ENCODE measurements around the gene ZNF850. TPM values are rescaled to one million over a fixed set of nuclear protein-coding genes. Genes with fewer than 3 reads are reported as not detected.
"Not testable (repeated sequence)": the region's sequence is repeated elsewhere in the genome, so short reads cannot be mapped to it uniquely, and the experiment has no call there.

Gene ZNF850
- total RNA-seq (10.8 TPM), polyA plus RNA-seq (1.0 TPM)

DNA sequence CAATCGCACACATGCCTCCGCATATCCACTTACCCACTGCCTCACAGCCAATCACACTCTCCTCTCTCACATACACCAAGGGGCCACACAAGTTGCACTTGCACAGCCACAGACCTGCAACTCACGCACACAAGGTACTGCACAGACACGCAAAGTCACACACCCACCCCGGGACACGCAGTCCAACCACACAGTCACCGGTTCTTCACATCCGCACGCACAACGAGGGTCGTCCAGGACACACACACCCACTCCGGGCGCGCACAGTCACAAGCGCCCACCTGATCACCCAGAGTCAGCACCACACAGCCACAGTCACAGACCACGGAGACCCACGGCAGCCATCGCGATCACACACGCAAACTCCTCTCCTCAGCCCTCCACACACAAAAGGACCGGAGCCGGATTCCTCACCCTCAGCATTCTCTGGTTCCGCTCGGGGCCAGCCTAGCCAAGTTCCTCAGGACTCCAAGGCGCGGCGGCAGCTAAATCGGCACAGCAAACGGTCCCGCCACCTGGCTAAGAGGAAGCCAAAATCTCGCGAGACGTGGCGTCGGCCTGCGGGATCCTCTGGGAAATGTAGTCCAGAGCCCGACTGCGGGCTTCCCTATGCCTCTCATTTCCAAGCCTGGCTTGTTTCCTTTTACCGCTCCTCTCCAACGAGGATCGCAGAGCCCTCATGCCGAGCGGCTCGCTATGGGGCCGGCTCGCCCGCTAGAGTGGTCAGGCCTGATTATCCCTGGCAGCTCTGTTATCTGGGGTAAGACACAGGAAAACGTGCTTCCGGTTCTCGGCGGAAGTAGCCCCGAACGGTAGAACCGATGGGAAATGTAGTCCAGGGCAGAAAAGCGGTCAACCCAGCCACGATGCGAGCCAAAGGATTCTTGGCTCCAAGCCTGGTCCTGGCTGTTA lies at the start of gene ZNF850:
Gene ZNF850 (minus strand): TSS at position 497 of the 912 bp plus-strand sequence. CDS start 10,201 bp downstream, outside the sequence.
- H3K36me3 ChIP-seq (ENCODE audit: insufficient read depth): no peaks in the 10 kb centered on the region
- DNase-seq (ENCODE audit: extremely low spot score): peak; percentile 87
- WGBS: under 1% methylated on average over 57 of the region's 57 CpGs
- H3K4me1 ChIP-seq (ENCODE audit: insufficient read depth): no peaks in the 10 kb centered on the region
- H3K4me3 ChIP-seq (ENCODE audit: low read depth, low read length): peak within 1 kb of the TSS; percentile 58
- H3K27ac ChIP-seq (ENCODE audit: low read depth): peak within 1 kb of the TSS; percentile 57

DNA sequence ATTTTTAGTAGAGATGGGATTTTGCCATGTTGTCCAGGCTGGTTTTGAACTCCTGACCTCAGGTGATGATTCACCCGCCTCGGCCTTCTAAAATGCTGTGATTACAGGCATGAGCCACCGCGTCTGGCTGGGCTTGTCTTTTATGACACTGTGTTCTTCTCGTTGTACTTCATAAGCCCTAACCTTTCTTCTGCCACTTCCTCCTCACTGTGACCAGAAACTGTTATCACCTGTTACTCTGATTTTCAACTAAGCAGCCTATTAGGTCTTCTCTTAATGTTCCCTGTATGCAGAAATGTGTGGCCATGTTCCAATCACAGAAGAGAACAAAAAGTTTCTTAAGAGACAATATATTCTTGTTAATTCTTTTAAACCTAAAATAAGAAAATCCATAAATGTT lies 49.2 kb upstream of the ZNF850 start:
- H3K4me3 ChIP-seq (ENCODE audit: low read depth, low read length): no peak overlapping the region
- no peak overlapping the region for H3K27ac ChIP-seq (ENCODE audit: low read depth)
- no peaks in the 10 kb centered on the region for H3K4me1 ChIP-seq (ENCODE audit: insufficient read depth)
- WGBS: 96% methylated on average over 5 of the region's 5 CpGs
- DNase-seq (ENCODE audit: extremely low spot score): no peak
- H3K36me3 ChIP-seq (ENCODE audit: insufficient read depth): peaks cover 29% of the 10 kb centered on the region

DNA sequence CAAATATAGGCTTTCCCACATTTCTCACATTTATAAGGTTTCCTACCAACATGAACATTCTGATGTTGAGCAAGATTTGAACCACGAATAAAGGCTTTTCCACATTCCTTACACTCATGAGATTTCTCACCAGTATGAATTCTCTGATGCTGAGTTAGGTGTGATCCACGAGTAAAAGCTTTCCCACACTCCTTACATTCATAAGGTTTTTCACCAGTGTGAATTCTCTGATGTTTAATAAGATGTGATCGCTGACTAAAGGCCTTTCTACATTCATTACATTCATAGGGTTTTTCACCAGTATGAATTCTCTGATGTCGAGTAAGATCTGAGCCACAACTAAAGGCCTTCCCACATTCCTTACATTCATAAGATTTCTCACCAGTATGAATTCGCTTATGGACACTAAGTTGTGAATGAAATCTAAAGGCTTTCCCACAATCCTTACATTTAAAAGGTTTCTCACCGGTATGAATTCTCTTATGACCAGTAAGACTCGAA lies 46.6 kb upstream of the ZNF850 start:
- Histone ChIP-seq H3K36me3 (ENCODE audit: insufficient read depth) (peaks cover 23% of the 10 kb centered on the region), H3K4me3 (ENCODE audit: low read depth, low read length) (no peak overlapping the region), H3K27ac (ENCODE audit: low read depth) (no peak overlapping the region), H3K4me1 (ENCODE audit: insufficient read depth) (no peaks in the 10 kb centered on the region)
- 98% methylated on average over 7 of the region's 7 CpGs for WGBS
- DNase-seq (ENCODE audit: extremely low spot score): no peak

DNA sequence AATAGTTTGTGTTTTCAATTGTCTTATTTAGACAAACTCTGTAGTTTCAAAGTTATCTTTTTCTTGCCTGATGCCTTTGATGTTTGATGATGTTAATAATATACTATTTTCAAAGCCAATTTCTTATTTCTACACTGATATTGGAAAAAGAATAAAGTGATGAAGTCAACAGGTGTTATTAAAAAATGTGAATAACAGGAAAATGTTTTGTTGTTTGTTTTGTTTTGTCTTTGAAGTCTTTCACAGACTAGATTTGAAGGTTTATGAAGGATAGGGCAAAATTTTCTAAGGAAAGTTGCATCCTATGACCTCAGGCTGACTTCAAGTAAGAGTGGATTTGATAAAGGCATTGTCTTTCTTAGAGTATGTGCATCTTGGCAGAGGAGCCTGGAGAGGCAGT lies 34.4 kb upstream of the ZNF850 start:
- Histone ChIP-seq H3K36me3 (ENCODE audit: insufficient read depth) (peaks cover 4% of the 10 kb centered on the region), H3K4me3 (ENCODE audit: low read depth, low read length) (no peak overlapping the region), H3K4me1 (ENCODE audit: insufficient read depth) (no peaks in the 10 kb centered on the region), H3K27ac (ENCODE audit: low read depth) (no peak overlapping the region)
- no peak for DNase-seq (ENCODE audit: extremely low spot score)

DNA sequence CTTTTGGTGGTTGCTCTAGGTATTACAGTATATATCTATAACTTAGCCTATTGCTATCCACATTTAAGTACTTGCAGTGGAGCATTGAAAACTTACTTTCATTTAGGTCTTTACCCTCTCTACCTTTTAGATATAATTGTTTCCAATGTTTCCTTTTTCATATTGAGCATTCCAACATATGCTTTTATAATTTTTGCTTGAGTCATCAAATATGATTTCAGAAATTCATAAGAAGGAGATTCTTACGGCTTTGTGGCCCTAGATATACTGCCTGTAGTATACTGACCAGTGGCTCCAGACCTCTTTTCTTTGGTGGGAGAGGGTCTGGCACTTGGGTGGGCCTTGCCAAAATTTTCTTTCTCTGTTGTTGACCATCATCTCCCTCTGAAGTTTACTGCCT lies 32.8 kb upstream of the ZNF850 start:
- Histone ChIP-seq H3K4me1 (ENCODE audit: insufficient read depth) (no peaks in the 10 kb centered on the region), H3K27ac (ENCODE audit: low read depth) (no peak overlapping the region), H3K4me3 (ENCODE audit: low read depth, low read length) (no peak overlapping the region), H3K36me3 (ENCODE audit: insufficient read depth) (peaks cover 4% of the 10 kb centered on the region)
- no peak for DNase-seq (ENCODE audit: extremely low spot score)
- WGBS: 93% methylated on average over 1 of the region's 1 CpG

DNA sequence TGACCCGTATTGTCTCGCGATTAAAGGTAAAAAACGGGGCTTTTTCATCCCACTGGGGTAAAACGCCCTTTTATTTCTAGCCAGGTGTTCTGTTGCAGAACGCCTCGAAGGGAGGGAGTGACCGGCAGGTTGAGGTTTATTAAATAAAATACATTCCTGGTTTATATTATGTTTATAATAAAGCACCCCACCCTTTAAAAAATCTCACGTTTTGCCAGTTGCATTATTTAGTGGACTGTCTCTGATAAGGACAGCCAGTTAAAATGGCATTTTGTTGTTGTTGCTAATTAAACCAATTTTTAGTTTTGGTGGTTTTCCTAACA lies 25.1 kb upstream of the ZNF850 start:
- WGBS: 1% methylated on average over 9 of the region's 9 CpGs
- DNase-seq (ENCODE audit: extremely low spot score): no peak
- H3K36me3 ChIP-seq (ENCODE audit: insufficient read depth): peaks cover 2% of the 10 kb centered on the region
- H3K4me1 ChIP-seq (ENCODE audit: insufficient read depth): no peaks in the 10 kb centered on the region
- no peak overlapping the region for H3K27ac ChIP-seq (ENCODE audit: low read depth)
- peak overlapping the region; percentile 76 for H3K4me3 ChIP-seq (ENCODE audit: low read depth, low read length)

DNA sequence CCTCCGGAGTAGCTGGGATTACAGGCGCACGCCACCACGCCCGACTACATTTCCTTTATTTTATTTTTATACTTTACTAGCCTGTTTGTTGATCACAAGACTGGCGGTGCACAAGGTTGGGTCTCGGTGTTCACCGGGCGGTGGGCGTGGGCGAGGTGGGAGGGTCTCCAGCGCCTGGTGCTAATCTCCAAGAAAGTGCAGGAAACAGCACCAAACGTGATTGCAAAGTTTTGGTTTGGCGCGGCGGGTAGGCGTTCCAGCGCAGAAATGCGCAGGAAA lies 24.0 kb upstream of the ZNF850 start:
- 12% methylated on average over 19 of the region's 19 CpGs for WGBS
- Histone ChIP-seq H3K4me1 (ENCODE audit: insufficient read depth) (no peaks in the 10 kb centered on the region), H3K27ac (ENCODE audit: low read depth) (no peak overlapping the region), H3K36me3 (ENCODE audit: insufficient read depth) (peaks cover 2% of the 10 kb centered on the region), H3K4me3 (ENCODE audit: low read depth, low read length) (peak overlapping the region; percentile 36)
- no peak for DNase-seq (ENCODE audit: extremely low spot score)

DNA sequence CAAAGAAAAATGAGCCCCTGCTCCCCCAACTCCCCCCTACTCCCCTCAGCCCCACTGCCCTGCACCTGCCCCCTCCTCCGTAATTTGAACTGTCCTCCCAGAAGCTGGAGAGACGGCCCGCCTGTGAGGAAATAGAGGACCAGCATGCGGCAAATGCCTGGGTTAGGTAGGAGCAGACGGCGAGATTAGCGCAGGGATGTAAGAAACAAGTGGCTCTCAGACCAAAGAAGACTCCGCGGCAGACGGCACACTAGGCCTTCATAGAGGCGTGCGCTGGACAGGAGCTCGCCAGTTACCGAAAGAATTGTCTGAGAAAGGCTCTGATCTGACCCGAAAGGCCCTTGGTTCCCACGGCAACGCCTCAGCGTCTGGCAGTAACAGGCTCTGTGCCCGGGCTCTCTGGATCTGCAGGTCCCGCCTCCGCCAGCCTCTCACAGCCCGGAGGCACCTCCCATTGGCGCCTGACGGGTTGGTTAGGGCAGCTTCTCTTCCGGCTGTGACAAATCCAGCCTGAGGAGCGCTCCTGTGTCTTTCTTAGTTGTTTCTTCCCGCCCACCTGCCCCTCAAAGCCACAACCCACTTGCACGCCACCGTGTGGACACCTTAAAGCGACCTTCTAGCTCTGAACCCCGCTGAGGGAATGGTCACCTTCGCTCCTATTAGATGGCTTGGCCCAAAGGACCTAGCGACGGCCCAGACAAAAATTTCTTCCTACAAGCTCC lies 19.0 kb upstream of the ZNF850 start:
- DNase-seq (ENCODE audit: extremely low spot score); H3K4me1 ChIP-seq (ENCODE audit: insufficient read depth); H3K27ac ChIP-seq (ENCODE audit: low read depth); H3K4me3 ChIP-seq (ENCODE audit: low read depth, low read length); H3K36me3 ChIP-seq (ENCODE audit: insufficient read depth): not testable (repeated sequence)
- 5% methylated on average over 33 of the region's 34 CpGs for WGBS

DNA sequence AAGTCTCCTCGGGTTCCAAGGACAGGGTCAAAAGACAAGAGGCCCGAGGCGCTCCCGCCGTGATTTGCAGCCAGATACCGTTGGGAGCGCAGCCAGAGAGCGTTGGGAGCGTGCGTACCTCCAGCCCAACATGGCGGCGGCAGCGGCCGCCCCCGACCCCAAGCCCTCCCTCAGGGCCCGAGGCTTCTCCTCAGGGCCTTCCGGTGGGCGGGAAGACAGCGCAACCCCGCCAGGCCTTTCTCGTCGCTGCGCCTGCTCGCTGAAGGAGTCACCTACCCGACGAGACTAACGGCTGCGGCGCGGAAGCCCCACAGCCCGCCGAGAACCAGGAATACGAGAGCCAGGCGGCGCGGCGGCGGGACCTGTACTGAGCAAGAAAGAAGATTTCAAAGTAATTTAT lies 3.2 kb upstream of the ZNF850 start:
- Histone ChIP-seq H3K4me1 (ENCODE audit: insufficient read depth) (no peaks in the 10 kb centered on the region), H3K36me3 (ENCODE audit: insufficient read depth) (no peaks in the 10 kb centered on the region), H3K27ac (ENCODE audit: low read depth) (no peak overlapping the region), H3K4me3 (ENCODE audit: low read depth, low read length) (peak overlapping the region; percentile 5)
- DNase-seq (ENCODE audit: extremely low spot score): no peak
- 9% methylated on average over 38 of the region's 38 CpGs for WGBS

DNA sequence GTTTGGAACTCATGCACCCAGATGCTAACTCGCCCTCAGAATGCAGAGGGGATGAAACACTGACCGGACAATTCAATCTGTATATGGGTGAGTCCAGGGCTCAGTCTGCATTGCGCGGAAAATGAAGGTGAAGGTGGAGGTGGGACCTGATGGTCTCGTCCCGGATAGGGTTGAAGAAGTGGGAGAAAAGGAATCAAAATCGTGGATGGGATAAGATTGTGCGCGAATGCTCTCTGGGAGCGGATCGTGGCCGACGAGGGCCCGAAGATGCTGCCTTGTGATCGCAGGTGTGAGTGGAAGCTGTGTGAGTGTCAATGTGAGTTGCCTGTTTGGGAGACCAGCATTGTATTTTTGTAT lies 594 bp upstream of the ZNF850 start:
- Histone ChIP-seq H3K4me1 (ENCODE audit: insufficient read depth) (no peaks in the 10 kb centered on the region), H3K4me3 (ENCODE audit: low read depth, low read length) (peak overlapping the region; percentile 58), H3K36me3 (ENCODE audit: insufficient read depth) (no peaks in the 10 kb centered on the region), H3K27ac (ENCODE audit: low read depth) (no peak overlapping the region)
- 1% methylated on average over 15 of the region's 15 CpGs for WGBS
- no peak for DNase-seq (ENCODE audit: extremely low spot score)

DNA sequence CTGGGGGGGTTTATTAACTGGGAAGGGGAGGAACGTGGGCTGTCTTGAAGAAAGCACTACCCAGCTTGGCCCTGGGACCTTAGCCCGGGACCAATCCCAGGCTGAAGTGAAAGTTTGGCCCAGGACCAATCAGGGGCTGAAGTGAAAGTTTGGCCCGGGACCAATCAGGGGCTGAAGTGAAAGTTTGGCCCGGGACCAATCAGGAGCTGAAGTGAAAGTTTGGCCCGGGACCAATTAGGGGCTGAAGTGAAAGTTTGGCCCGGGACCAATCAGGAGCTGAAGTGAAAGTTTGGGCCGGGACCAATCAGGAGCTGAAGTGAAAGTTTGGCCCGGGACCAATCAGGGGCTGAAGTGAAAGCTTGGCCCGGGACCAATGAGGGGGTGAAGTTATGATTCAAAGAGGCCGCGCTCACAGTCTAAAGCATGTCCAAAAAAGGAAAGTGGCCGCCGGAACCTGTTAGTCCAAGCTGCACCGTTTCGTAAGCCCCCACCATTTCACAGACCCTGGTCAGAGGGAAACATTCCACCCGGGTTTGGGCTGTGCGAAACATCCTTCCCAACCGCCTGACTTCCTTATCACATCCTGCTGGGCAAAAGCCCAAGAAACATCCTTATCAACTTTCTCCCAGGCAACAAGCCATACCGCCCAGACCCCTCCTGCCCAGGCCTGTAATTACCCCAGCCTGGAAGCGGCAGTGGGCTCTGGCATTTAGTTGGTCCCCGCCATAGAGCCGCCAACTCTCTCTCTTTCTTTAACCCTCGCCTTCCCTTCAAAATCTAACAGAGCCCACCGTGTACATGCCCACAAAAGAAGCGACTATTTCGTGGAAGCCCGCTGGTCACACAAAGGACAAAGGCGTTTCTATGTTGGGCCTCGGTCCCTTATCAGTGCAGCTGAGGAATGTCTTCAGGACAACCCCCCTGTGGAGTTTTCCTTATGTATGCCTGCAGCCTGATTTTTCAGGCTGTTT lies 1.1 kb downstream of the ZNF850 start:
- 2% methylated on average over 29 of the region's 29 CpGs for WGBS
- Histone ChIP-seq H3K27ac (ENCODE audit: low read depth) (peak overlapping the region; percentile 43), H3K36me3 (ENCODE audit: insufficient read depth) (no peaks in the 10 kb centered on the region), H3K4me3 (ENCODE audit: low read depth, low read length) (peak overlapping the region; percentile 58), H3K4me1 (ENCODE audit: insufficient read depth) (no peaks in the 10 kb centered on the region)
- peak; percentile 67 for DNase-seq (ENCODE audit: extremely low spot score)

DNA sequence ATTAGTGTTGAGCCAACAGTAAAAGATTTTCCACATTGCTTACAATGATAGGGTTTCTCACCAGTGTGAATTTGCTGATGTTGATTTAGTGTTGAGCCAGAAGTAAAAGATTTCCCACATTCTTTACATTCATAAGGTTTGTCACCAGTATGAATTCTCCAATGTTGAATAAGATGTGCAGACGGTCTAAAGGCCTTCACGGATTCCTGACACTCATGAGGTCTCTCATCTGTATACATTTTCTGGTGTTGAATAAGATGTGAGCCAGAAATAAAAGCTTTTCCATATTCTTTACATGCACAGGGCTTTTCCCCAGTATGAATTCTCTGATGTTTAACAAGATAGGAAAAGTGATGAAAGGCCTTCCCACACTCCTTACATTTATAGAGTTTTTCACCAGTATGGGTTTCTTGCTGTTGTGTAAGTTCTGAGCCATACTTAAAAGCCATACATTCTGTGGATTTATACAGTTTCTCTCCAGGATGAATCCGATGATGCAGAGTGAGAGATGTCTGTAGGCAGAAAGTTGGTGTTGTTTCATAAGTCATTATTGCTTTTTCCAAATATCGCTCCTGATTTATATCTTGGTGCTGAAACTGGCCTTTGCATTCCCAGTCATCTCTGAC lies 22.4 kb downstream of the ZNF850 start:
- H3K36me3 ChIP-seq (ENCODE audit: insufficient read depth): peaks cover 24% of the 10 kb centered on the region
- H3K4me1 ChIP-seq (ENCODE audit: insufficient read depth): no peaks in the 10 kb centered on the region

DNA sequence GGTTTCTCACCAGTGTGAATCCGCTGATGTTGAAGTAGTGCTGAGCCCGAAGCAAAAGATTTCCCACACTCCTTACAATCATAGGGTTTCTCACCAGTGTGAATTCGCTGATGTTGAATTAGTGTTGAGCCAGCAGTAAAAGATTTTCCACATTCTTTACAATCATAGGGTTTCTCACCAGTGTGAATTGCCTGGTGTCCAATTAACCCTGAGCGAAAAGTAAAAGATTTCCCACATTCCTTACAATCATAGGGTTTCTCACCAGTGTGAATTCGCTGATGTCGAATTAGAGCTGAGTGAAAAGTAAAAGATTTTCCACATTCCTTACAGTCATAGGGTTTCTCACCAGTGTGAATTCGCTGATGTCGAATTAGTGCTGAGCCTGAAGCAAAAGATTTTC lies 23.0 kb downstream of the ZNF850 start:
- peaks cover 24% of the 10 kb centered on the region for H3K36me3 ChIP-seq (ENCODE audit: insufficient read depth)
- not testable (repeated sequence) for H3K4me3 ChIP-seq (ENCODE audit: low read depth, low read length); H3K4me1 ChIP-seq (ENCODE audit: insufficient read depth); H3K27ac ChIP-seq (ENCODE audit: low read depth); DNase-seq (ENCODE audit: extremely low spot score)
- over 99% methylated on average over 8 of the region's 8 CpGs for WGBS

More for the DNA sequence above, 22.4 kb downstream of the ZNF850 start:
- WGBS: 98% methylated on average over 4 of the region's 4 CpGs
- Histone ChIP-seq H3K4me3 (ENCODE audit: low read depth, low read length) (no peak overlapping the region), H3K27ac (ENCODE audit: low read depth) (no peak overlapping the region)
- DNase-seq (ENCODE audit: extremely low spot score): no peak

All from urinary bladder (tissue), 4 donors.